Measurements from ENCODE around the gene SPTAN1.

- no peak for TF ChIP-seq POLR2A (IDR thresholded peaks at IDR 0.05; ENCODE audit: low read length)
- TF ChIP-seq GATA1 (IDR thresholded peaks at IDR 0.05; ENCODE audit: low read depth, low read length): no peak
Measured at GRCh38 chr9:128540634-128541360, 11.6 kb upstream of the SPTAN1 start.

All from erythroblast (primary cell).